ENCODE results near the gene COL7A1.

COL7A1 gene

GRCh38 chr3:48637305-48637704 is 42.2 kb upstream of the COL7A1 start:
- peaks cover 5% of the 10 kb centered on the region for H3K36me3 ChIP-seq (replicated peaks; ENCODE audit: low read depth, low read length)
- H3K4me1 ChIP-seq (ENCODE audit: low read length): peaks cover 14% of the 10 kb centered on the region
- H2AFZ ChIP-seq (ENCODE audit: low read depth, low read length): no peak overlapping the region
- no peaks in the 10 kb centered on the region for H3K27me3 ChIP-seq (ENCODE audit: low read depth, low read length)
- H4K20me1 ChIP-seq (ENCODE audit: insufficient read depth, low read length): peaks cover 9% of the 10 kb centered on the region; the same call in 1 of the 2 replicates
- no peak overlapping the region for H3K27ac ChIP-seq (ENCODE audit: low read length)
- H3K4me3 ChIP-seq (ENCODE audit: low read length): no peak overlapping the region
- no peaks in the 10 kb centered on the region for H3K9me3 ChIP-seq (ENCODE audit: insufficient read depth, low read length)
- H3K4me2 ChIP-seq (ENCODE audit: low read length): no peak overlapping the region
- H3K79me2 ChIP-seq (ENCODE audit: low read length): 0 out of 2 replicates have a peak, but pooled peaks cover 4% of the 10 kb centered on the region
- TF ChIP-seq, protein P1, sequence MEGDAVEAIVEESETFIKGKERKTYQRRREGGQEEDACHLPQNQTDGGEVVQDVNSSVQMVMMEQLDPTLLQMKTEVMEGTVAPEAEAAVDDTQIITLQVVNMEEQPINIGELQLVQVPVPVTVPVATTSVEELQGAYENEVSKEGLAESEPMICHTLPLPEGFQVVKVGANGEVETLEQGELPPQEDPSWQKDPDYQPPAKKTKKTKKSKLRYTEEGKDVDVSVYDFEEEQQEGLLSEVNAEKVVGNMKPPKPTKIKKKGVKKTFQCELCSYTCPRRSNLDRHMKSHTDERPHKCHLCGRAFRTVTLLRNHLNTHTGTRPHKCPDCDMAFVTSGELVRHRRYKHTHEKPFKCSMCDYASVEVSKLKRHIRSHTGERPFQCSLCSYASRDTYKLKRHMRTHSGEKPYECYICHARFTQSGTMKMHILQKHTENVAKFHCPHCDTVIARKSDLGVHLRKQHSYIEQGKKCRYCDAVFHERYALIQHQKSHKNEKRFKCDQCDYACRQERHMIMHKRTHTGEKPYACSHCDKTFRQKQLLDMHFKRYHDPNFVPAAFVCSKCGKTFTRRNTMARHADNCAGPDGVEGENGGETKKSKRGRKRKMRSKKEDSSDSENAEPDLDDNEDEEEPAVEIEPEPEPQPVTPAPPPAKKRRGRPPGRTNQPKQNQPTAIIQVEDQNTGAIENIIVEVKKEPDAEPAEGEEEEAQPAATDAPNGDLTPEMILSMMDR (IDR thresholded peaks at IDR 0.05; ENCODE audit: low read depth, low read length): 0 out of 2 replicates have a peak, but pooled peaks have one; percentile 6
- no peak for TF ChIP-seq EZH2phosphoT487 (IDR thresholded peaks at IDR 0.05; ENCODE audit: low read depth)
- no peak overlapping the region for H3K9ac ChIP-seq (ENCODE audit: low read length)

DNA sequence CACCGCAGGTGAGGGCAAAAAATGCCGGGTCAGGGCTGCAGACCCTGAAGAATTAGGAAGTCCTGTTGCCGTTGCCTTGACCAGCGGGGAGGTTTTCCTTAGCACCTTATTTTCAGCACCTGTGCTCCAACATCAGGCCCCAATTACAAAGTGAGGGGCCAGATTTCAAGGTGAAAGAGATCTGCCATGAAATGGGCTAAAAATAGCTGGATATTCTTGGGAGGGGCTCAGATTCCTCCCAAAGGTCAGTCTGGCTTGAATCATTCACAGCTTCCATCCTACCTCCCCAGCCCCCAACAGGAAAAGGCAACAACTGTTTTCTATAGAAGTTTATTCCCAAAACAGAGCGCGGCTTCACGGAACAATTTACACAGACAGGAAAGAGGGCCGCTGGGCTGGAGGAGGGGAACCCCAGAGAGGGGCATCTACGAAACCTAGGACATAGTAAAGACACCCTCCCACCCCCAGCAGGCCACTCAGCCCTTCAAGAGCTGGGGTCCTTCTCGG is 41.1 kb upstream of the COL7A1 start:
- Histone ChIP-seq H3K36me3 (replicated peaks; ENCODE audit: low read depth, low read length) (peaks cover 5% of the 10 kb centered on the region), H3K4me3 (ENCODE audit: low read length) (peak overlapping the region; percentile 89), H2AFZ (ENCODE audit: low read depth, low read length) (peak overlapping the region; percentile 55; the same call in 1 of the 2 replicates), H3K9me3 (ENCODE audit: insufficient read depth, low read length) (no peaks in the 10 kb centered on the region), H3K9ac (ENCODE audit: low read length) (peak overlapping the region; percentile 65), H3K27me3 (ENCODE audit: low read depth, low read length) (no peaks in the 10 kb centered on the region), H4K20me1 (ENCODE audit: insufficient read depth, low read length) (peaks cover 9% of the 10 kb centered on the region; the same call in 1 of the 2 replicates), H3K27ac (ENCODE audit: low read length) (no peak overlapping the region), H3K4me1 (ENCODE audit: low read length) (peaks cover 14% of the 10 kb centered on the region), H3K4me2 (ENCODE audit: low read length) (peak overlapping the region; percentile 80), H3K79me2 (ENCODE audit: low read length) (0 out of 2 replicates have a peak, but pooled peaks cover 4% of the 10 kb centered on the region)
- TF ChIP-seq, protein P1 (IDR thresholded peaks at IDR 0.05; ENCODE audit: low read depth, low read length): no peak
- TF ChIP-seq EZH2phosphoT487 (IDR thresholded peaks at IDR 0.05; ENCODE audit: low read depth): no peak

DNA sequence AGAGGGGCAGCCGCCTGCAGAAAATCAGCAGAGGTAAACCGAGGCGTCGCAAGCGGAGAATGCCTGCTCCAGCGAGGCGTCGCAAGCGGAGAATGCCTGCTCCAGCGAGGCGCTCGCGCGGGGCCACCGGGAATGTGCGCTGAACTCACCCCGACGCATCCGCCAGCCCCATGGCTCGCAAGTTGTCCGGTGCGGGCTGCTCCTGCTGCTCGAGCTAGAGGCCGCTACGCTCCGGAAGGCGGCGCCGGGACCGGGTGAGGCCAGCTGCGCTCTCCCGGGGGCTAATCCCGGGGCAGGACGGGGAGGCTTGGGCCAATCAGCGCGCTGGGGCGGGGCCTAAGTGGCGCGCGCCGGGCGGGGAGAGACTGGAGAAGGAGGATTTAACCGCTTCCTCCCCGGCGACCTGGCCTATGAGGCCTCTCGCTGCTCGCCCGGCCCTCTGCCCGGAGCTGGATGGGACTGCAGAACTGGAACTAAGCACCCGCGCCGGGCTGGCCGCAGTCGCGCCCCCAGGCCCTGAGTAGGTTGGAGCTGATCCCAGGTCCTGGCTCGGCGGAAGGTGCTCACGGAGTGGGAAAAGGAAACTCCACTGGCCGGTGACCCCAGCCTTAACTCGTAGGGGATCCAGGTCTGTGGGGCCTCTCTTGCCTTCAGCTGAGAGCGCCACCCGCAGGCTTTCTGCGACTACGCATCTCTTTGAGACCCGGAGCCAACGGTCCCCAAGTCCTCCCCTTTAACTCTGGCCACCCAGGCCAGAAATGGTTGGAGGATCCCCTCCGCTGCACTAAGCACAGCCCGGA is 40.3 kb upstream of the COL7A1 start, which contains the start of gene SLC26A6:
TSS of gene SLC26A6 (minus strand) at position 240 of the 800 bp plus-strand sequence. CDS start at position 172, 68 bp downstream.
- H3K9ac ChIP-seq (ENCODE audit: low read length): peak within 1 kb of the TSS; percentile 83
- no peaks in the 10 kb centered on the region for H3K9me3 ChIP-seq (ENCODE audit: insufficient read depth, low read length)
- H3K27me3 ChIP-seq (ENCODE audit: low read depth, low read length): no peaks in the 10 kb centered on the region
- H3K4me3 ChIP-seq (ENCODE audit: low read length): peak within 1 kb of the TSS; percentile 89
- H3K4me1 ChIP-seq (ENCODE audit: low read length): peaks cover 14% of the 10 kb centered on the region
- H2AFZ ChIP-seq (ENCODE audit: low read depth, low read length): peak within 1 kb of the TSS; percentile 55; the same call in 1 of the 2 replicates
- peaks cover 8% of the 10 kb centered on the region for H3K36me3 ChIP-seq (replicated peaks; ENCODE audit: low read depth, low read length)
- H4K20me1 ChIP-seq (ENCODE audit: insufficient read depth, low read length): peaks cover 9% of the 10 kb centered on the region; the same call in 1 of the 2 replicates
- no peak for TF ChIP-seq EZH2phosphoT487 (IDR thresholded peaks at IDR 0.05; ENCODE audit: low read depth)
- TF ChIP-seq, protein P1 (IDR thresholded peaks at IDR 0.05; ENCODE audit: low read depth, low read length): peak; percentile 81
- H3K4me2 ChIP-seq (ENCODE audit: low read length): peak within 1 kb of the TSS; percentile 80
- H3K27ac ChIP-seq (ENCODE audit: low read length): peak within 1 kb of the TSS; percentile 30; the same call in 1 of the 2 replicates
- 0 out of 2 replicates have a peak, but pooled peaks cover 4% of the 10 kb centered on the region for H3K79me2 ChIP-seq (ENCODE audit: low read length)

All from OCI-LY3 (cell line).